Glomerular endothelial cell (primary cell): ENCODE measurements around the gene NFIC. TPM values are rescaled to one million over a fixed set of nuclear protein-coding genes. Genes with fewer than 3 reads are reported as not detected.
"Not testable (repeated sequence)": the region's sequence is repeated elsewhere in the genome, so short reads cannot be mapped to it uniquely, and the experiment has no call there.

Experiments used
- DNase-seq: peaks from one replicate; pipeline ENCODE4 v3.0.0-alpha.2; 2011; ENCODE audit warnings: low read depth, low spot score; ENCODE audit errors: extremely low read depth
- total RNA-seq: library from RNA; depleted of rRNA; stranded (reverse); fragments of >200 nt; gene quantifications from 2 replicates; pipeline ENCODE4 v1.2.3, GENCODE V29; 2015

Gene NFIC
- total RNA-seq, 1 donor from 2014 or later: 48.8 TPM

- DNase-seq: no peak
Measured at GRCh38 chr19:3506384-3507340, 140.3 kb downstream of the NFIC start.

DNA sequence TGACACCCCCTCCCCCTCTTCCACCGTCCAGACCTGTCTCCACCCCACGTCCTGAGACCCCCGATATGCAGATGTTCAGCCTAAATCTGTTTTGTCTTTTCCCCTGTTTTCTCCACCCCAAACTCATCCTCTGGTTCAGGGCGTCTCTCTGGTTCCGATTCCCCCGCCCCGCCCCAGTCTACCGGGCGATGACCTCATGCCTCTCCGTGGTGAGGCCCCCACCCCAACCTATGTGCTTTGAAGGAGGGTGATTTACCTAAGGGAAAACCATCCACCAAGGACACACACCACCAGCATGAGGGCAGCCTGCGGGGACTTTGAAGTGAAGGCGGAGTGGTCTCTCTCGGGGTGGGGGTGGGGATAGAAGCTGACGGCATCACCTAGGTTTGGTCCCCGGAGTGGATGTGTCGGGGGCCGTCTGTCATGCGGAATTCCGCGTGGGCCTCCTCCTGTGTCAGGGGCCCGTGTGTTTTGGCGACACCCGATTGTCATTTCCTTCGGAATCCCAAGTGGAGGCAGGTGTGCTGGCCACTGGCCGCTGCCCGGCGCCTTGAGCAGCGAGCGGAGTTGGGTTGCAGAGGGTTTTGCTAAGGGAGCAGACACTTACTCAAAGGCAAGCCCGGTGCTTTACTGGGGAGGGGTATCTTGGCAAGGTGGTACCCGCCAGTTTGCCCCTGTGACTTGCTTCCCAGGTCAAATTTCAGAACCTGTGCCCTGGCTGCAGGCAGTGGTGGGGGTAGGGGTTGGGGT is 141.2 kb downstream of the NFIC start:
- no peak for DNase-seq

DNA sequence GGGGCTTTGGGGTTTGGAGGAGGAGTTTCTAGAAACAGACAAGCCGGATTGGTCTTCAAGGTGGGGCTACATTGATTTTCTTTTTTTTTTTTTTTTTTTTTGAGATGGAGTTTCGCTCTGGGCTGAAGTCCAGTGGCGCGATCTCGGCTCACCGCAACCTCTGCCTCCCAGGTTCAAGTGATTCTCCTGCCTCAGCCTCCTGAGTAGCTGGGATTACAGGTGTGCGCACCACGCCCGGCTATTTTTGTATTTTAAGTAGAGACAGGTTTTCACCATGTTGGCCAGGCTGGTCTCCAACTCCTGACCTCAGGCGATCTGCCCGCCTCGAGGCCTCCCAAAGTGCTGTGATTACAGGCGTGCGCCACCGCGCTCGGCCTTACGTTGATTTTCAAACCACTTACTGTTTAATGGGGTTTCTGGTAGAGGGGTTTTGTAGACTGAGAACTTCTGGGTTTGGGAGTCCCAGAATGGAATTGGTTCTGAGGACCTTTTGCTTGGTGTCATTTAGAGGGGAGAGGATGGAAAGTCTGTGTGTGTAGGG is 141.8 kb downstream of the NFIC start:
- not testable (repeated sequence) for DNase-seq

DNA sequence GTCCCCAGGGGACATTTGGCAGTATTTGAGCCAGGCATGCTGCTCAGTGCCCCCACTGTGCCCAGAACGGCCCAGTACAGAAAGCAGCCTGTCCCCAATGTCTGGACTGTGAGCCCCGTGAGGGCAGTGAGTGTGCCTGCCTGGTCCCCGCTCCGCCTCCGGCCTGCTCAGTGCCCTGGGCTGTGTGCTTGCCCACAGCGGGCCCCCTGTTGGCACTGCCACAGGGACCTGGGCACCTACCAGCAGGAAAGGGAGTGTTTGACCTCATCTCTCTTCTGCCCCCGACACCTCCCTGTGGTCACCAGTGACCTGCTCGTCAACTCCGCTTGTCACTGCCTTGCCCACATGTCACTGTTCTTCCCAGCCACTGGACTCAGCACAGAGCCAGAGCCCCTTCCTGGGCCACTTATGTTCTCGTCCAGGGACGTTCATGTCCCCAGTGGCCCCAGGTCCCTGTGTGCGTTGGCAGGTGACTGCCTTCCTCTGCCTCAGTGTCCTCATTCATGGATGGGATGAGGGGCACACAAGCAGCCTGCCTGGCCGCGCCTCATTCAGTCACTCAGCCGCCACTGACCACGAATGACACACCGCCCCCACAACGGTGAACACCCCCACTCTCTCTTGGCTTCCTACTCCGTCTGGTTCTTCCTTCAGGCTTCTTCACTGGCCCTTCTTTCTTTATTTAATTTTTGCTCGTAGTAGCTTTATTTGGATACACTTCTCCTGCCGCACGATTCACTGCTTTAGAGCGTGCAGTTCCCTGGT is 142.6 kb downstream of the NFIC start:
- no peak for DNase-seq

- no peak for DNase-seq
Measured at GRCh38 chr19:3509566-3509989, 143.2 kb downstream of the NFIC start.

DNA sequence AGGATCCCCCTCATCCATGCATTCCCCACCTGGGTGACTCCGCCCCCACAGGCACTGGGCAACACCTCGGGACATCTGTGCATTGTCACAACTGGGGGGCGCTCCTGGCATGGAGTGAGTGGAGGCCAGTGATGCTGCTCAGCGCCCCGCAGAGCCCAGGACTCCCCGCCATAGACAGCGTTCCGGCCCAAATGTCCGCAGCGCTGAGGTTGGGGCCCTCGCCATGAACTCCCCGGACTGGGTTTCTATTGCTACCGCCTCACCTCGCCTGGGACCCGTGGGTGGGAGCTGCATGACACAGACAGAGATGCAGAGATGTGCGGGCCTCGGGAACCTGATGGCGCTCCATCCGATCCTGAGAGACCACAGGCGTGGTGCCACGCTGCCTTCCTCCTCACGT is 144.3 kb downstream of the NFIC start:
- no peak for DNase-seq

DNA sequence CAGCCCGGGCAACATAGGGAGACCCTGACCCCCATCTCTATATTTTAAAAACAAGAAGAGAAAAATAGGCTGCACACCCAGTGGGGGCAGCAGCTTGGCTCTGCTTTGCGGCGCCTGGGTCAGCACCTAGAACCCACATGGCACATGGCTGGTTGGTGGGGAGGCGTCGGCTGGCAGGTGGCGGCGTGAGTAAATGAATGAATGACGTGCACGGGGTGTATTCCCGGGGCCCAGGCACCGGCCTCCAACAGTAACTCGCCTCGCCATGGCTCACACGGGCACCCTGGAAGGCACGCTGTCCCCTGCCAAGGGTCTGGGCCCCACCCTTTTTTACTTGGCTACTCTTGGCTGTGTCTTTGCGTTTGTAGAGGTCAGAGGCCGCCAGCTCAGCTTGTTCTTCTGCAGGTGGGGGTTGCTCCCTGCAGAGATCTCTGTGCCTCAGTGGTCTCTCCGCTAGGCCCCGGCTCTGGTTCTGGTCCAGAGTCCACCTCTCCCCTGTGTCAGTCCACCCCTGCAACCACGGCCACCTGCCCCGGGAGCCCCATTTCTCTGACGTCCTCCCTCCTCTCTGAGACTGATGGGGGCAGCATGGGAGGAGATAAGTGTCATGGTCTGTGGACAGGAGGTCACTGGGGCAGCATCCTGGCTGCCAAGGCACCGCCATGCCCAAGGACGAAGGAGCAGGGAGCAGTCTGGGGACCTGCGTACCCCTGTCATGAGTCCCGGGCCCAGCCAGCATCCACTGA is 145.3 kb downstream of the NFIC start:
- no peak for DNase-seq

- no peak for DNase-seq
Measured at GRCh38 chr19:3512562-3513228, 146.3 kb downstream of the NFIC start.

DNA sequence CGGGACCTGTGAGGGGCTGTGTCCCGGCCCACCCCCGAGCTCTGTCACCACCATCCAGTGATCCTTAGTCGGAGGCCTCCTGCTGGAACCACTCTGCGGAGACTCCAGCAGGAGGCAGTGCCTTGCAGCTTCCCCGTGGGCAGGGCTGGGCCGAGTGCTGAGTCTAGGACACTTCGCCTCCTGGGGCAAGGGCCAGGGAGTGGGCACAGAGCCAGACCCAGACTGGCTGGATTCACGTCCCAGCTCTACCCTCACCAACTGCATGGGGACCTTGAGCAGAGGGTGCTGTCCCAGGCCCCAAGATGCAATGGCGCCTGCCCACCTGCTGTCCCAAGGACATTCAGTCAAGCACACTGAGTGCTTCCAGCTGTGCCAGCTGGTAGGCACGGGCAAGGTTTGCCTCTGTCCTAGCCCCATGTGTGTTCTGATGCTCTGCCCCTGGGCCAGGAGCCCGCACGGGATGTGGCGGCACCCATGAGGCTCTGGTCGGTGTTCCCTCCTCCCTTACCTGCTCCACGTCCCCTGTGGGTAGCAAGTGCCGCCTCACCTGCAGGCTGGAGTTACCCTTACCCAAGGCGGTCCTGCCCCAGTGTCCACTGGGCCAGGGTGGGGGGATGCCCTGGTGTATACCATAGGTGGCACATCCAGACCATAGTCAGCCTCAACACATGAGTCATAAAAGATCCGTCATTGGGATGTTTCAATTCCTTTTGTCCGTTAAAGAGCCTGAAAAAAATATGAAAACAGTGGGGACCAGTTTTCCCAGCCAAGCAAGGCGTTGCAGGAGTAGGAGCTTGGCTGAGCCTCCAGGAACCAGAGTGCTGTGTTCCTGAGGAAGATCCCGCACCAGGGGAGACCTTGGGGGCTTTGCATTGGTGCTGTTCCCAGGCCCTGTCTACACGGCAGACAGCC is 147.1 kb downstream of the NFIC start:
- no peak for DNase-seq

DNA sequence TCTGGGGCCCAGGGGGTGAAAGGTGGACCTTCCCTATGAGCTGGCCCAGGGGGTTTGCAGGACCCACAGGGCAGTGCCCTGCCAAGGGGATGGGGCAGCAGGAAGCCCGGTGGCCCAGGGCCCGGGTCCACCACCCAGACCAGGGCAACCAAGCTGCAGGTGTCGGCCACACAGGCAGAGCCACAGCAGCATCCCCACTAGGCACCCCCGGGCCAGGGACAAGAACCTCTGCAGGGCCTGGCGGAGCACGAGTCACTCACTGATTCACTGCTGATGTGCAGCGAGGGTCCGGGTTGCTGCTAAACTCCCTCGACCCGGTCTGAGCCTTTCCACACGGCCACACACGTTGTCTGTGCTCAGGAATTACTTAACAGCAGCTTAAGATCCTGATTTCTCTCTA is 148.5 kb downstream of the NFIC start:
- no peak for DNase-seq

- DNase-seq: no peak
Measured at GRCh38 chr19:3515891-3516422, 149.6 kb downstream of the NFIC start.

GRCh38 chr19:3516675-3517207 is 150.4 kb downstream of the NFIC start:
- DNase-seq: no peak

- no peak for DNase-seq
Measured at GRCh38 chr19:3517638-3518037, 151.3 kb downstream of the NFIC start.

- no peak for DNase-seq
Measured at GRCh38 chr19:3518255-3518654, 151.9 kb downstream of the NFIC start.

DNA sequence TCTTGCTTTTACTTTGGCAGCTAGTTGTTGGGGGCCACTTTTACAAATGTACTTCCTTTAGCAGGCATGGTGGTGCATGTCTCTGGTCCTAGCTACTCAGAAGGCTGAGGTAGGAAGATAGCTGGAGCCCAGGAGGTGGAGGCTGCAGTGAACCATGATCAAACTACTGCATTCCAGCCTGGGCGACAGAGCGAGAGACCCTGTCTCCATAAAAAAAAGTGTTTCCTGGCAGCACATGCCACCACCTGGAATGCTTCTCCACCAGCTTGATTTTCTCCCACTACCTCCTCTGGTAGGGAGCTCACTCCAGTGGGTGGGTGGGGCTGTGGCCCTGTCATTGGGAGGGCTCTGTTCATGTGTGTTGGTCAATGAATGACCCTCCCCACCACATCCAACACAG is 152.3 kb downstream of the NFIC start:
- no peak for DNase-seq
